ENCODE measurements around the gene SLC25A12.

DNA sequence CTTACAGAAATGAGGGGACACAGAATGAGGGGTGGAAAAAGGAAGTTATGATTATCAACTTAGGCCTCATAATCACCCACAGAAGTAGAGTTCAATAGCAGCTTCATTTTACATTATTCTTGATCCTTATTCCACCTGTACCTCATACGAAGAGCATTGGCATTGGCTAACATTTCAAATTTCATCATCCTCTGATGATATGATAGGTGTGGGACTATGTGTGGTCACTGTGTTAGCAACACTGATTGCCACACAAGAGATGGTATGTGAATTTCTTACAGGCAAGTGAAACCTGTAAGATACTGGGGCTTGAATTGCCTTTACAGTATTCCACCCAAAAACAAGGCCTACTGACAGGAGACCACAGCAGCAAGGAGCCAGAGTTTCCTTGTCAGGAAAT is 14.2 kb upstream of the SLC25A12 start:
- TF ChIP-seq EZH2 (IDR thresholded peaks at IDR 0.05; ENCODE audit: borderline replicate concordance, insufficient read depth, low read length, poor library complexity, severe bottlenecking): no peak
- TF ChIP-seq, protein P1, sequence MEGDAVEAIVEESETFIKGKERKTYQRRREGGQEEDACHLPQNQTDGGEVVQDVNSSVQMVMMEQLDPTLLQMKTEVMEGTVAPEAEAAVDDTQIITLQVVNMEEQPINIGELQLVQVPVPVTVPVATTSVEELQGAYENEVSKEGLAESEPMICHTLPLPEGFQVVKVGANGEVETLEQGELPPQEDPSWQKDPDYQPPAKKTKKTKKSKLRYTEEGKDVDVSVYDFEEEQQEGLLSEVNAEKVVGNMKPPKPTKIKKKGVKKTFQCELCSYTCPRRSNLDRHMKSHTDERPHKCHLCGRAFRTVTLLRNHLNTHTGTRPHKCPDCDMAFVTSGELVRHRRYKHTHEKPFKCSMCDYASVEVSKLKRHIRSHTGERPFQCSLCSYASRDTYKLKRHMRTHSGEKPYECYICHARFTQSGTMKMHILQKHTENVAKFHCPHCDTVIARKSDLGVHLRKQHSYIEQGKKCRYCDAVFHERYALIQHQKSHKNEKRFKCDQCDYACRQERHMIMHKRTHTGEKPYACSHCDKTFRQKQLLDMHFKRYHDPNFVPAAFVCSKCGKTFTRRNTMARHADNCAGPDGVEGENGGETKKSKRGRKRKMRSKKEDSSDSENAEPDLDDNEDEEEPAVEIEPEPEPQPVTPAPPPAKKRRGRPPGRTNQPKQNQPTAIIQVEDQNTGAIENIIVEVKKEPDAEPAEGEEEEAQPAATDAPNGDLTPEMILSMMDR (IDR thresholded peaks at IDR 0.05; ENCODE audit: poor library complexity, severe bottlenecking): no peak
- TF ChIP-seq POLR2AphosphoS5 (IDR thresholded peaks at IDR 0.05): no peak
- no peak for TF ChIP-seq RAD21 (conservative IDR thresholded peaks at IDR 0.05)
- no peak for TF ChIP-seq EP300 (conservative IDR thresholded peaks at IDR 0.05; ENCODE audit: poor library complexity, severe bottlenecking)
- TF ChIP-seq, protein P2, sequence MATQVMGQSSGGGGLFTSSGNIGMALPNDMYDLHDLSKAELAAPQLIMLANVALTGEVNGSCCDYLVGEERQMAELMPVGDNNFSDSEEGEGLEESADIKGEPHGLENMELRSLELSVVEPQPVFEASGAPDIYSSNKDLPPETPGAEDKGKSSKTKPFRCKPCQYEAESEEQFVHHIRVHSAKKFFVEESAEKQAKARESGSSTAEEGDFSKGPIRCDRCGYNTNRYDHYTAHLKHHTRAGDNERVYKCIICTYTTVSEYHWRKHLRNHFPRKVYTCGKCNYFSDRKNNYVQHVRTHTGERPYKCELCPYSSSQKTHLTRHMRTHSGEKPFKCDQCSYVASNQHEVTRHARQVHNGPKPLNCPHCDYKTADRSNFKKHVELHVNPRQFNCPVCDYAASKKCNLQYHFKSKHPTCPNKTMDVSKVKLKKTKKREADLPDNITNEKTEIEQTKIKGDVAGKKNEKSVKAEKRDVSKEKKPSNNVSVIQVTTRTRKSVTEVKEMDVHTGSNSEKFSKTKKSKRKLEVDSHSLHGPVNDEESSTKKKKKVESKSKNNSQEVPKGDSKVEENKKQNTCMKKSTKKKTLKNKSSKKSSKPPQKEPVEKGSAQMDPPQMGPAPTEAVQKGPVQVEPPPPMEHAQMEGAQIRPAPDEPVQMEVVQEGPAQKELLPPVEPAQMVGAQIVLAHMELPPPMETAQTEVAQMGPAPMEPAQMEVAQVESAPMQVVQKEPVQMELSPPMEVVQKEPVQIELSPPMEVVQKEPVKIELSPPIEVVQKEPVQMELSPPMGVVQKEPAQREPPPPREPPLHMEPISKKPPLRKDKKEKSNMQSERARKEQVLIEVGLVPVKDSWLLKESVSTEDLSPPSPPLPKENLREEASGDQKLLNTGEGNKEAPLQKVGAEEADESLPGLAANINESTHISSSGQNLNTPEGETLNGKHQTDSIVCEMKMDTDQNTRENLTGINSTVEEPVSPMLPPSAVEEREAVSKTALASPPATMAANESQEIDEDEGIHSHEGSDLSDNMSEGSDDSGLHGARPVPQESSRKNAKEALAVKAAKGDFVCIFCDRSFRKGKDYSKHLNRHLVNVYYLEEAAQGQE (IDR thresholded peaks at IDR 0.05; ENCODE audit: borderline replicate concordance): no peak
- no peak for TF ChIP-seq TAF1 (IDR thresholded peaks at IDR 0.05; ENCODE audit: low read depth)
- TF ChIP-seq MXI1 (conservative IDR thresholded peaks at IDR 0.05; ENCODE audit: poor library complexity, severe bottlenecking): no peak

All from neural cell (in vitro differentiated cells).